CD4-positive, alpha-beta T cell treated with Interleukin-21 for 1 hour (primary cell): Measurements from ENCODE around the gene APBA3.
"Not testable (repeated sequence)": the region's sequence is repeated elsewhere in the genome, so short reads cannot be mapped to it uniquely, and the experiment has no call there.

Experiments used
- DNase-seq: peaks from one replicate; pipeline ENCODE4 v3.0.0-alpha.2; 2020

APBA3 gene

GRCh38 chr19:3770136-3770999, 8.9 kb upstream of the APBA3 start:
- no peak for DNase-seq

DNA sequence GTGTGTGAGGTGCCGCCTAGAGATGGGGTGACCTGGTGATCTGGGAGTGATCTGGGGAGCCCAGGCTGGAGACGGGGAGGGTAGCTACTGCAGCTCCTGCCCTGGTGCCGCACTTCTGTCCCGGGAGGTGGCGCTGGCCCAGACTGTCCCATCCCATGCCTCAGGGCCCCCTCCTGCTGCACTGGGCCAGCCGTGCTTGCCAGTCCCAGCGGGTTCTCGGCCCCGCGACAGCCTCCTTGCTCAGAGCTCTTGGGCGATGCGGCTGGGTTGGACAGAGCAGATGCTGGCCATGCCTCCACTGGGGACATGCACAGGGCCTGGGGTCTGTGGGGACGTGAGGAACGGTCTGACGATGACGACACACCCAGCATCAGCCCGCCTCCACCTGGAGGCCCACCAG, 8.0 kb upstream of the APBA3 start:
- DNase-seq = no peak

DNA sequence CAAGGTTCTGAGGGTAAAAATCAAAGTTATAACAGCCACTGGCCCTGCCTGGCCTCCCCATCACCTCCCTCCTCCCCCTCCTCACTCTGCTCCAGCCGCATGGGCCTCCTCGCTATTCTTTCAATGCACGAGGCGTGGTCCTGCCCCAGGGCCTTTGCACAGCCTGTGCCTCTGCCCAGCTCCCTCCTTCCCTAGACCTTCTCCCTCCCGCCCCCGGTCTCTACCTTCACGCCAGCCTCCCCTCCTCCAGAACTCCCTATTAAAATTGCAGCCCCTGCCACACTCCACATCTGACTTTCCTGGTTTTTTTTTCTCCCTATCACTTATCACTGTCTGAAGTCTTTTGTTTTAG, 7.2 kb upstream of the APBA3 start:
- no peak for DNase-seq

GRCh38 chr19:3768015-3768747, 6.7 kb upstream of the APBA3 start:
- no peak for DNase-seq

GRCh38 chr19:3767050-3767449, 5.6 kb upstream of the APBA3 start:
- DNase-seq = no peak

DNA sequence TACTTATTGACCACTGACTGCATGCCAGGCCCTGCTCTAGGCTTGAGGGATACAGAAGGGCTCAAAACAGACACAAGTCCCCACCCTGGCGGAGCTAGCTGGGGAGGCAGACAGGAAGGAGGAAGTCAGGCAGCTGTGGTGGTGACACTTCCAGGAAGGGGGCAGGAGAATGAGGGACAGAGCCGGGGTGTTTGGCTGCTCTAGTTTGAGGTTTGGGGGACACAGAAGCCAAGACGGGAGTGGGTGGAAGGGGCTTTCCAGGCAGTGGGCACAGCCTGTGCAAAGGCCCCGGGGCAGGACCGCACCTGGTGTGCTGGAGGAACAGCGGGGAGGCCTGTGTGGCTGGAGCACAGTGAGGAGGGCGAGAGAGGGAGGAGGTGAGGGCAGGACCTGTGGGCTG, 5.0 kb upstream of the APBA3 start:
- DNase-seq = peak; percentile 35

DNA sequence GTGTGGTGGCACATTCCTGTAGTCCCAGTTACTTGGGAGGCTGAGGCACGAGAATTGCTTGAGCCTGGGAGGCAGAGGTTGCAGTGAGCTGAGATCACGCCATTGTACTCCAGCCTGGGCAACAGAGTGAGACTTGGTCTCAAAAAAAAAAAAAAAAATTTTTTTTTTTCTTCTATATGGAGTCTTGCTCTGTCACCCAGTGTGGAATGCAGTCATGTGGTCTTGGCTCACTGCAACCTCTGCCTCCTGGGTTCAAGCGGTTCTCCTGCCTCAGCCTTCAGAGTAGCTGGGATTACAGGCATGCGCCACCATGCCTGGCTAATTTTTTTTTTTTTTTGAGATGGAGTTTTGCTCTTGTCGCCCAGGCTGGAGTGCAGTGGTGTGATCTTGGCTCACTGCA, 4.3 kb upstream of the APBA3 start:
- not testable (repeated sequence) for DNase-seq

DNA sequence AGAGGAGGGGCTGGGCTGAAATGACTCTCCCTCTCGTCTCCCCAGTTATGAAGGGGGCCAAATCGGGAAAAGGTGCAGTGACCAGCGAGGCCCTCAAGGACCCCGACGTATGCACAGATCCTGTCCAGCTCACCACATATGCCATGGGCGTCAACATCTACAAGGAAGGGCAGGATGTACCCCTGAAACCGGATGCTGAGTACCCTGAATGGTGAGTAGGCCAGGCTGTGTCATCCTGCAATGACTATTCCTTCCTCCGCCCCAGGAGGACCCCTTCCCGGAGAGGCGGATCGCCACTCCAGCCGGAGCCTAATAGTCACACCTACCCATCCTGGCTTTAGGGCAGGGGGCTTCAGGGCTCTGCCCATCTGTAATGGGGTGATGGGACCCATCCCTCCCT, 3.6 kb upstream of the APBA3 start:
- no peak for DNase-seq

DNA sequence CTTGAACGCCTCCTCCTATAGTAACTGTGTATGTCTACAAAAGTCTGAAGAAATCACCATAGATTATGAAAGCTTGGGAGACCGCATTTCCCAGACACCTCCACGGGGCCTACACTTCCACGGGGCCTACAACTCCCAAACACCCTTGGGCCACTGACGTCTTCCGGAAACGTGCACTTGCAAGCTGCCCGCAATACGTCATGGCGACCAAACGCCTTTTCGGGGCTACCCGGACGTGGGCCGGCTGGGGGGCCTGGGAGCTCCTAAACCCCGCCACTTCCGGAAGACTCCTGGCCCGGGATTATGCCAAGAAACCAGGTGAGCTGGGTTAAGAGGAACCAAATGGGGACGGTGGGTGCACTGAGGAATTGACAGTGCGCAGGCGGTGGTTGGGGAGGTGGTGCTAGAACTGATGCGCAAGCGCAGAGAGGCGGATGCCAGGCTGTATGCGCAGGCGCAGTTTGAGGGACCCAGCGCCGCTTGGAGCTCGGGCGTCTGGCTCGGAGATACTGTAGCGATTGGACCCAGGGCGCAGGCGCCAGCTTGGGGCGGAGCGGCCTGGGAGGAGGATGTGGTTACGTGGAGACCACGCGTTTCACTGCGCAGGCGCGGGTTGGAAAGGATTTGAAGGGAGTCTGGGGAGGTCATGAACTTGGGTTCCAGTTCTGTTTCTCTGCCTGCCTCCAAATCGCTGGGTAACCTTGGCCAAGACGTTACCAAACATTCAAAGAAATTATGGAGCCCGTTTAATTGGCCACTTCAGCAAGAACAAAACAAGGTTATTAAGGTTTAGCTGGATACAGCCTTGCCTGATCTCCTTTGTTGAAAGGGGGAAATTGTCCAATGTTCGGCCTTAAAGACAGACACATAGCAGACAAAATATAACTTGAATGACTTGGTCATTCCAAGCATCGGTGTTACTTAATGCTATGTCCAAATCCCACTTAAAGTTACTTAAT, 1.3 kb upstream of the APBA3 start, which contains the start of gene MRPL54:
Gene MRPL54 (plus strand): TSS at position 182 of the 959 bp plus-strand sequence. CDS start 19 bp downstream, at position 201.
- DNase-seq = peak; percentile 99

GRCh38 chr19:3762130-3762473, 610 bp upstream of the APBA3 start:
- no peak for DNase-seq

DNA sequence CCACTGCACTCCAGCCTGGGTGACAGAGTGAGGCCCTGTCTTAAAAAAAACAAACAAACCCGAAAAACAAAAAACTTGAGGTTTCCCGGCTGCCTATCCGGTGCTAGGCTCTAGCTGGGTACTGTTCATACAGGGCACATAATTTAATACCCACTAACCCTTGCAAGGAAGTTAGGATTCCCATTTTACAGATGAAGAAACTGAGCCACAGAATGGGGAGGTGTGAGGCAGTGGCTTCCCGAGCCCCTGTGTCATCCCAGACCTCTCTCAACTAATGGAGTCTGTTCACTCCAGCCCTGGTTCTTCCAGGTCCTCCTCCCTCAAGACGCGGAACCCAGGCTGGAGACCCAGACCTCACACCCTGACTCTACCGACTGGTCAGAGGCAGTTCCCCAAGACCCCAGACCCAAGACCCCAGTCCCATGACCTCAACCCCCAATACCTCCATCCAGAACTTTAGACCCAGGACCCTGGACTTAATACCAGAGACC, 576 bp downstream of the APBA3 start:
- peak; percentile 62 for DNase-seq

- DNase-seq = no peak
Measured at GRCh38 chr19:3759482-3760254, 1.8 kb downstream of the APBA3 start.

GRCh38 chr19:3758297-3758696, 3.2 kb downstream of the APBA3 start:
- DNase-seq = not testable (repeated sequence)

DNA sequence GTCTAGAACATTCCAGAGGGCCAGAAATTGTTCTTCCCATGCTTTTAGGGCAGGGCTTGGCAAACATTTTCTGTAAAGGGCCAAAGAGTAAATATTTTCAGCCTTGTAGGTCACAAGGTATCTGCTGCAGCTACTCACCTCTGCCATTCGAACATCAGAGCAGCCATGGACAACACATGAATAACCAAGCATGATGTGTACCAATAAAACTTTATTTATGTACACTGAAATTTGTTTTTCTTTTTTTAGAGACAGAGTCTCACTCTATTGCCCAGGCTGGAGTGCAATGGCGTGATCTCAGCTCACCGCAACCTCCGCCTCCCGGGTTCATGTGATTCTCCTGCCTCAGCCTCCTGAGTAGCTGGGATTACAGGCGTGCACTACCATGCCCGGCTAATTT, 3.8 kb downstream of the APBA3 start:
- DNase-seq = not testable (repeated sequence)

DNA sequence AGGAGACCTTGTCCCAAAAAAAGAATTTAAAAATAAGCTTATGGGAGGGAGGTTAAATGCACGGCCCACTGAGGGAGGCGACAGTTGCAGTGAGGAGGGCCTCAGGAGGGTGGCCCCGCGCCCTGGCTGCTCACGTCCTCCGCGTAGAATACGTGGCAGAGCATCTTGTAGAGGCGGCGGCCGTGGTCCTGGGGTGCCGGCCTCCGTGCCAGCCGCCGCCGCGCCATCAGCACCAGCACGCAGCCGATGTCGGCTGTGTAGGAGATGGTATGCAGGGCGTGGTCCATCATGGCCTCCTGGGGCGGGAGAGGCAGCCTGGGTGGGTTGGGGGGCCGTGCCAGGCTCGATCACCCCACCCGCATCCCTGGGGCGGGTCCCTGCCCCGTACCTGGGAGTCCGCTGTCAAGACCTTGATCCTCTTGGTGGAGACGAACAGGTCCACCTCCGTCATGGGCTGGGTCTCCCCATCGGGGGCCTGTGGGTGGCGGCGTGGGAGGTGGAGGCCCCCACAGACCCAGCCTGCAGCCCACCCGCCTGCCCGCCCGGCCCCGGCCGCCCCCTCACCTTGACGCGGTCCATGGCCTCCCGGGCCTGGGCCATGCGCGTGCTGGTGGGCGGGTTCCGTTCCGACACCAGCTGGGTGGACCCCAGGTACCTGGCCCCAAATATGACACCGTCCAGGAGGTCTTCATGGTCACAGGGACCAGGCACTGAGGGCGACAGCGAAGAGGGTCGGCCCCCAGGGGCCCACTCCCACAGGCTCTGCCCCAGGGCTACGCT, 7.7 kb downstream of the APBA3 start:
- DNase-seq = no peak

- DNase-seq = no peak
Measured at GRCh38 chr19:3752492-3752891, 9.0 kb downstream of the APBA3 start.

DNA sequence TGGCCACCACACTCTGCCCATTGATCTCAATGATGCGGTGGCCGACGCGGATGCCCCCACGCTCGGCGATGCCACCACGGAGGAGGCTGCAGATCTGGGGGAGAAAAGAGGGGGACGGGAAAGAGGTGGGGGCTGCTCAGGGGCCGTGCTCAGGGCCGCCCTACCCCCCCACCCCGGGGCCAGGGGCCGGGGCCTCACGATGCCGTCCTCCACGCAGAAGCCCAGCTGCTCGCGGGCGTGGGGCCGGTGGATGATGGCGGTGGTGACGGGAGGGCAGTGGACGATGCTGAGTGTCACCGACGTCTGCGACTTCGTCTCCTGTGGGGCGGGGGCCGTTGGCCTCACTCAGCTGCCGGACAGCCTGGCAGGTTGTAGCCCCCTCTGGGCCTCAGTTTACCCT, 10.3 kb downstream of the APBA3 start:
- no peak for DNase-seq

DNA sequence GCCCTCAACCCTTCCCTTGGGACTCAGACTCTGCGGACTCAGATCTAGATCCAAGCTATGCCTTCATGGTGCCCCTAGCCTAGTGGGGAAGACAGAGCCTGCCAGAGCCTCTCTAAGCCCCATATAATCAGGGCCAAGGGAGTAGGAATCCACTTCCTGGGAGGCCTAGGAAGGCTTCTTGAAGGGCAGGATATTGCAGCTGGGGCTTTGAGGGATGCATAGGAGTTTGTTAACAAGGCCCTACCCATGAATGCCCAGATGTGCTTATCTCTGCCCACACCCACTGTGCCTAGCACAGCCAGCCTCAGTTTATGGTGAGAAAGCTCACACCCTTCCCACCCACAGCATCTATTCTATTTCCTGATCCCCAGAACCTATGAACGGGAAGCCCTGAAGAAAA, 11.3 kb downstream of the APBA3 start:
- DNase-seq = no peak

- no peak for DNase-seq
Measured at GRCh38 chr19:3748965-3749364, 12.5 kb downstream of the APBA3 start.

GRCh38 chr19:3746371-3747056, 15.0 kb downstream of the APBA3 start:
- no peak for DNase-seq
